GM12878 (cell line): Measurements from ENCODE around the gene FCRLB. TPM values are rescaled to one million over a fixed set of nuclear protein-coding genes. Genes with fewer than 3 reads are reported as not detected.

Experiments used
- ATAC-seq: fragments of 200-7000 bp; cut with Tn5 transposase; 3 replicates; pipeline ENCODE4 v1.9.1; 2020; ENCODE audit warnings: mild to moderate bottlenecking, moderate library complexity
- BruUV-seq: library from RNA; stranded (reverse); fragments of 400-500 nt; replicated peaks from 2 replicates; lab custom pipeline; 2021; lab: Mats Ljungman, UMichigan
- CTCF ChIA-PET: fragments of 300-600 bp; sonication (Branson Sonifier 250); formaldehyde crosslinking; extraction: SDS; loops from one replicate; lab custom pipeline; 2021; ENCODE audit warnings: inconsistent platforms; lab: Yijun Ruan, JAX
- POLR2A ChIA-PET: fragments of 350-600 bp; formaldehyde crosslinking; extraction: SDS; loops from one replicate; lab custom pipeline; 2021; ENCODE audit warnings: inconsistent platforms; lab: Charles Lee
- RAD21 ChIA-PET: fragments of 300-600 bp; sonication (Branson Sonifier 250); formaldehyde crosslinking; loops from one replicate; lab custom pipeline; 2023; ENCODE audit warnings: antibody characterized with exemption; ENCODE audit not compliant: unreplicated experiment; lab: Charles Lee
- SMC1A ChIA-PET: fragments of 300-600 bp; sonication (Branson Sonifier 250); formaldehyde crosslinking; loops from one replicate; lab custom pipeline; 2023; ENCODE audit not compliant: unreplicated experiment, uncharacterized antibody; lab: Charles Lee
- DNase-seq: peaks from one replicate; pipeline ENCODE4 v3.0.0-alpha.2; 2011; ENCODE audit warnings: low read depth, low spot score
- FAIRE-seq: peaks from 3 replicates; lab custom pipeline; 2011; peaks lifted over from hg19 to GRCh38; lab: Jason Lieb, UNC
- H2AFZ ChIP-seq: 2 replicates; pipeline ENCODE4 v1.6.0; 2011; ENCODE audit warnings: low read depth, low read length, control low read depth; ENCODE audit not compliant: control insufficient read depth
- H3K27ac ChIP-seq: 2 replicates; pipeline ENCODE4 v1.5.1; 2011; ENCODE audit warnings: control low read depth; ENCODE audit not compliant: control insufficient read depth, insufficient read depth
- H3K27me3 ChIP-seq, 2 experiments: replicated peaks in 1 of 2; 2 replicates each; pipeline versions ENCODE4 v1.6.0 to v1.6.1; 2011; ENCODE audit warnings: low read length in 1 of 2; ENCODE audit not compliant: control insufficient read depth in 2 of 2, insufficient read depth in 2 of 2
- H3K36me3 ChIP-seq, 2 experiments: 2 replicates each; pipeline ENCODE4 v1.5.1; 2011; ENCODE audit warnings: low read length in 1 of 2; ENCODE audit not compliant: control insufficient read depth in 2 of 2, insufficient read depth in 2 of 2
- H3K4me1 ChIP-seq: 2 replicates; pipeline ENCODE4 v1.6.1; 2011; ENCODE audit warnings: mild to moderate bottlenecking, low read length, moderate library complexity, mixed read lengths; ENCODE audit not compliant: control insufficient read depth, insufficient read depth
- H3K4me2 ChIP-seq: 2 replicates; pipeline ENCODE4 v1.6.0; 2011; ENCODE audit warnings: control low read depth; ENCODE audit not compliant: control insufficient read depth, insufficient read depth
- H3K4me3 ChIP-seq: fragments of 200-600 bp; sonication (generic); 2 replicates; pipeline ENCODE4 v1.5.1; 2016
- H3K79me2 ChIP-seq: 2 replicates; pipeline ENCODE4 v1.6.0; 2011; ENCODE audit warnings: low read length; ENCODE audit not compliant: control insufficient read depth, insufficient read depth
- H3K9ac ChIP-seq: 2 replicates; pipeline ENCODE4 v1.8.0; 2011; ENCODE audit warnings: low read length, control low read depth, mixed read lengths; ENCODE audit not compliant: control insufficient read depth, insufficient read depth
- H3K9me3 ChIP-seq: replicated peaks from 3 replicates; pipeline ENCODE4 v1.5.1; 2011; ENCODE audit warnings: mild to moderate bottlenecking, low read length; ENCODE audit not compliant: control insufficient read depth, insufficient read depth
- H4K20me1 ChIP-seq: 2 replicates; pipeline ENCODE4 v1.6.0; 2011; ENCODE audit not compliant: control insufficient read depth, insufficient read depth
- BHLHE40 ChIP-seq, 2 experiments: fragments of 450-650 bp in 1 of 2; IDR thresholded peaks; 2 replicates each; pipeline ENCODE4 v1.6.1; 2011 to 2017; ENCODE audit warnings: low read depth in 2 of 2, borderline replicate concordance in 1 of 2, improper control_type of control experiment in 1 of 2, low read length in 1 of 2, mild to moderate bottlenecking in 1 of 2
- CTCF ChIP-seq, 3 experiments: IDR thresholded peaks in 2 of 3; conservative IDR thresholded peaks in 1 of 3; 2 replicates each; pipeline ENCODE4 v1.5.1; 2011; ENCODE audit warnings: low read depth in 3 of 3, low read length in 3 of 3, mild to moderate bottlenecking in 3 of 3, control low read depth in 2 of 3, moderate library complexity in 2 of 3, inconsistent platforms in 1 of 3, mixed read lengths in 1 of 3; ENCODE audit not compliant: control insufficient read depth in 2 of 3, insufficient read depth in 1 of 3; ENCODE audit errors: extremely low read depth in 1 of 3
- EED ChIP-seq: sonication (generic); IDR thresholded peaks from 2 replicates; pipeline ENCODE4 v1.6.1; 2016; ENCODE audit warnings: antibody characterized with exemption, low read depth
- ELK1 ChIP-seq: IDR thresholded peaks from 2 replicates; pipeline ENCODE4 v1.6.1; 2012; ENCODE audit warnings: low read depth, low read length, improper control_type of control experiment
- MXI1 ChIP-seq: fragments of 150-350 bp; IDR thresholded peaks from 2 replicates; pipeline ENCODE4 v1.6.1; 2011; ENCODE audit warnings: low read depth, mild to moderate bottlenecking, inconsistent platforms, low read length, improper control_type of control experiment
- NBN ChIP-seq: fragments of 450-650 bp; IDR thresholded peaks from 2 replicates; pipeline ENCODE4 v1.6.1; 2016
- RUNX3 ChIP-seq: IDR thresholded peaks from 2 replicates; pipeline ENCODE4 v1.6.1; 2012; ENCODE audit warnings: low read length, inconsistent platforms
- STAT1 ChIP-seq: fragments of 450-650 bp; conservative IDR thresholded peaks from 2 replicates; pipeline ENCODE4 v1.6.1; 2014; ENCODE audit warnings: antibody characterized with exemption, mild to moderate bottlenecking
- TAF1 ChIP-seq: IDR thresholded peaks from 2 replicates; pipeline ENCODE4 v1.6.1; 2011; ENCODE audit warnings: mild to moderate bottlenecking, low read depth, low read length, borderline replicate concordance
- ZBTB11 ChIP-seq: fragments of 450-650 bp; formaldehyde crosslinking; IDR thresholded peaks from 2 replicates; pipeline ENCODE4 v1.5.0; 2022; ENCODE audit warnings: mild to moderate bottlenecking, missing genetic modification characterization
- WGBS: methylation state at CpG from one replicate; pipeline ENCODE4 v1.1.6; 2016; ENCODE audit warnings: low lambda C conversion rate; ENCODE audit not compliant: insufficient replicate concordance, insufficient coverage; ENCODE audit errors: missing lambda C conversion rate; 5-methylcytosine and 5-hydroxymethylcytosine counted together
- in situ Hi-C: fragments of 300-500 bp; cut with MboI; formaldehyde crosslinking; loops from 9 replicates; pipeline ENCODE4 v1.14.3; 2018; ENCODE audit warnings: mixed read lengths
- intact Hi-C: fragments of 100-400 bp; cut with micrococcal nuclease; formaldehyde crosslinking; loops from one replicate; pipeline ENCODE4 v1.14.2; 2022; ENCODE audit not compliant: unreplicated experiment
- polyA plus RNA-seq, 11 experiments: library from polyadenylated mRNA; depleted of rRNA in 4 of 11; unstranded in 6 of 11; stranded (reverse) in 5 of 11; fragments of >200 nt; fragmentation: Nextera tagmentation in 4 of 11; fragmentation: Illumina TruSeq in 1 of 11; extraction: Ambion mirVana in 4 of 11; extraction: Trizol in 1 of 11; gene quantifications; 1 replicate in 1 of 11; 2 replicates in 10 of 11; pipeline versions ENCODE4 v1.2.1 to v1.2.3, GENCODE V29; 2011 to 2016; ENCODE audit warnings: inconsistent platforms in 2 of 11, missing spikeins in 2 of 11, low read depth in 1 of 11
- total RNA-seq, 4 experiments: library from RNA; depleted of rRNA in 3 of 4; stranded (reverse); fragments of >200 nt in 3 of 4; fragmentation: Illumina TruSeq in 1 of 4; extraction: Trizol in 1 of 4; gene quantifications; 2 replicates each; pipeline versions ENCODE4 v1.2.1 to v1.2.3, GENCODE V29; 2013 to 2021

Gene FCRLB
- total and polyA plus RNA-seq, 10 of the 15 experiments (the other 5 are each of a cell fraction or from before 2014, with no cell fraction given) = 0.55 to 11.7 (median 5.6) TPM

- TF ChIP-seq BHLHE40 (IDR thresholded peaks at IDR 0.05; ENCODE audit: borderline replicate concordance in 1 of 2, low read depth in 2 of 2, low read length in 1 of 2) (peak in 1 of 2 experiments; percentile 64; a peak in 1 of 4 replicates), EED (peak; percentile 38; the same call in 1 of the 2 replicates)
These were observed 4.6 kb downstream of the FCRLB start (continued) for GRCh38 chr1:161725908-161726472.

GRCh38 chr1:161726473-161727255, 5.3 kb downstream of the FCRLB start:
- DNase-seq = no peak
- under 1% methylated on average over 46 of the region's 83 CpGs for WGBS
- Histone ChIP-seq H3K36me3 (no peaks in the 10 kb centered on the region), H4K20me1 (no peaks in the 10 kb centered on the region), H3K27me3 (no peaks in the 10 kb centered on the region), H3K9me3 (no peaks in the 10 kb centered on the region), H3K79me2 (peaks cover 12% of the 10 kb centered on the region), H3K4me1 (peaks cover 44% of the 10 kb centered on the region), H3K27ac (peak overlapping the region; percentile 84), H2AFZ (peak overlapping the region; percentile 11), H3K4me3 (peak overlapping the region; percentile 92), H3K9ac (peak overlapping the region; percentile 85), H3K4me2 (peak overlapping the region; percentile 95)
- no TSS peak for BruUV-seq
- in situ Hi-C loops = no loop called here
- peak; percentile 80 for ATAC-seq
- intact Hi-C loops = loop anchor here (2.0 kb wide), 1 partner anchor 20 kb away; the partner anchor contains the start of gene FCRLA
- ChIA-PET SMC1A (interaction anchor here (0.6 to 6.4 kb wide), 7 partner anchors 8 to 37 kb away, joined by 3 to 84 read pairs (median 7); partner anchors contain the start of gene FCRLA), RAD21 (interaction anchor here (0.7 to 6.1 kb wide), 8 partner anchors 8 to 187 kb away, joined by 3 to 85 read pairs (median 4); partner anchors contain the start of gene FCRLA), POLR2A (interaction anchor here (0.7 to 4.6 kb wide), 8 partner anchors 8 to 36 kb away, joined by 3 to 34 read pairs (median 4); partner anchors contain the start of gene FCRLA), CTCF (interaction anchor here (0.8 to 5.8 kb wide), 10 partner anchors 9 to 326 kb away, joined by 3 to 86 read pairs (median 4); partner anchors contain the start of gene FCRLA)
- no peak for FAIRE-seq
- TF ChIP-seq ZBTB11 (CRISPR knock-in tag) (no peak), RUNX3 (peak; percentile 44), NBN (0 out of 2 replicates have a peak, but pooled peaks have one; percentile 49), MXI1 (peak; percentile 50), CTCF (IDR thresholded peaks at IDR 0.05 in 2 of 3, conservative IDR thresholded peaks at IDR 0.05 in 1 of 3; ENCODE audit: control insufficient read depth in 2 of 3, extremely low read depth in 1 of 3, insufficient read depth in 1 of 3, low read depth in 3 of 3, low read length in 3 of 3) (0 out of 6 replicates have a peak, but pooled peaks of 1 of the 3 experiments have one; percentile 8), TAF1 (peak; percentile 78; the same call in 1 of the 2 replicates), ELK1 (0 out of 2 replicates have a peak, but pooled peaks have one; percentile 27), STAT1 (0 out of 2 replicates have a peak, but pooled peaks have one; percentile 57)
